ENCODE data around the gene MAP3K15. TPM values are rescaled to one million over a fixed set of nuclear protein-coding genes. Genes with fewer than 3 reads are reported as not detected.
"Not testable (repeated sequence)": the region's sequence is repeated elsewhere in the genome, so short reads cannot be mapped to it uniquely, and the experiment has no call there.

The MAP3K15 gene
- total RNA-seq, 1 donor from 2014 or later, result 0.12 TPM

DNA sequence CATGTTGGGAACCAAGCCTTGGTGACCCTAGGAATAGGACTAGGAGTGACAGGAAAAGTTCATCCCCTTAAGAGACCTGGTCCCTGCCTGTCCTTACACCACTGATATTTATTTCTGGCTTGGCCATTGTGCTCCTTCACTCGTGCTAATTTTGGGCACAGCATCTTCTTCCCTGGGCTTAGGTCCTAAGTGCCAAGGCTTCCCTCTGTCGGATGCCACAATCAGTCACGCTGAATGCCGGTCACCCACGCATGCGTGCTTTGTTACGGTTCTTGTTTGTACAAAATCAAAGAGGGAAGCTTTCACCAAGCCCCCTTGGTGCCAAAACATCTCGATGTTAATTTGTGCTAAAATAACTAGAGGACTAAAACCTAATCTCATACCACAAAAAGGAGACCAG lies 17.4 kb upstream of the MAP3K15 start:
- no peak for DNase-seq (ENCODE audit: low spot score)

GRCh38 chrX:19517965-19518364 lies 2.7 kb upstream of the MAP3K15 start:
- DNase-seq (ENCODE audit: low spot score), result no peak

GRCh38 chrX:19515615-19516105 lies 352 bp upstream of the MAP3K15 start:
- no peak for DNase-seq (ENCODE audit: low spot score)

GRCh38 chrX:19513383-19513782 lies 1.9 kb downstream of the MAP3K15 start:
- DNase-seq (ENCODE audit: low spot score), result no peak

DNA sequence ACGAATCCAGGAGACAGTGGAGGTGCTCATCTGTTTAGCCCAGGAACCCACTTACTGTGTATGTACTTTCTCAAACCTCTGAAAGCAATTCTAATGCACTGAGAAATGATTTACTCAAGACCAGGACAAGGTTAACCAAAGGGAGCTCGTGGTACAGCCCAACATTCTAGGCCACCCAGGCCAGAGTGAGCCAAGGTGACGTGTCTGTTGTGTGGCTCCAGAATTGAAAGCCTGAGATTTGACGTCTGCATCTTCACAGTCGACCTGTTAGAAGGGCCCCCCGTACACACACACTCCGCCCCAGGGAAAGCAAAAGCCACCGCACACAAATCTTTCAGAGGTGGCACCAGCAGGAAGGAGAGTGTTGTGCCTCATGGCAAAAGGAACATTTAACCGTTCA lies 2.3 kb downstream of the MAP3K15 start:
- DNase-seq (ENCODE audit: low spot score), result no peak

- no peak for DNase-seq (ENCODE audit: low spot score)
Observed at GRCh38 chrX:19512359-19512758, 2.9 kb downstream of the MAP3K15 start.

DNA sequence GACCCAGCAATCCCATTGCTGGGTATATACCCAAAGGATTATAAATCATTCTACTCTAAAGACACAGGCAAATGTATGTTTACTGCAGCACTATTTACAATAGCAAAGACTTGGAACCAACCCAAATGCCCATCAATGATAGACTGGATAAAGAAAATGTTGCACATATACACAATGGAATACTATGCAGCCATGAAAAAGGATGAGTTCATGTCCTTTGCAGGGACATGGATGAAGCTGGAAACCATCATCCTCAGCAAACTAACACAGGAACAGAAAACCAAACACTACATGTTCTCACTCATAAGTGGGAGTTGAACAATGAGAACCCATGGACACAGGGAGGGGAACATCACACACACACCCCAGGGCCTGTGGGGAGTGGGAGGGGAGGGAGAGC lies 3.5 kb downstream of the MAP3K15 start:
- not testable (repeated sequence) for DNase-seq (ENCODE audit: low spot score)

- no peak for DNase-seq (ENCODE audit: low spot score)
Observed at GRCh38 chrX:19496711-19497110, 18.6 kb downstream of the MAP3K15 start.

DNA sequence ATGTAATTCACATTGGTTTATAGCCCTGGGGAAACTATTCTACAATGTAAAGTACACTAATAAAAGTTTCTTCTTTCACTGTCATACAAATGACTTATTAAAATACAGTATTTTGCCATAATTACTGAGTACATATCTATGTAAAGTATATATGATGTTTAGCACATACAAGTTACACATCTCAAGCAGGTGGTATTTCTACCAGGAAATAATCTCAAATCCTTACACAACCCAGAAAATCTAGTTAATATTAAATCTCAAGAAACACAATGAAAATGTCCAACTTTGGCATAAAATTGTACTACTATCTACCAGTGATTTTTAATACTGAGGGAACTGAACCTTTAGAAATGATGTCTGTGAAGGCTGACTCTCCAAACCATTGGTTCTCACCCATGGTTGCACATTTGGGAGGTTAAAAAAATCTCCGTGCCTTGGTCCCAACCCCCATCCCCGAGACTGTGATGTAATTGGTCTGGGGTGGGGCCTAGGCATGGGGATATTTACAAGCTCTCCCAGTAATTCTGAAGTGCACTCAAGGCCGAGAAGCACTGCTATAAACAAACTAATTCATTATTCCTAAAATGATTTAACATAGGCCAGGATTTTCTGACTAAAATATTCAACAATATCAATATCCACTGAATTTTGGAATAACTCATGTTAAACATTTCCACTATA lies 27.6 kb downstream of the MAP3K15 start:
- no peak for DNase-seq (ENCODE audit: low spot score)

- no peak for DNase-seq (ENCODE audit: low spot score)
Observed at GRCh38 chrX:19479458-19479857, 35.9 kb downstream of the MAP3K15 start.

GRCh38 chrX:19468383-19468782 lies 46.9 kb downstream of the MAP3K15 start:
- not testable (repeated sequence) for DNase-seq (ENCODE audit: low spot score)

DNA sequence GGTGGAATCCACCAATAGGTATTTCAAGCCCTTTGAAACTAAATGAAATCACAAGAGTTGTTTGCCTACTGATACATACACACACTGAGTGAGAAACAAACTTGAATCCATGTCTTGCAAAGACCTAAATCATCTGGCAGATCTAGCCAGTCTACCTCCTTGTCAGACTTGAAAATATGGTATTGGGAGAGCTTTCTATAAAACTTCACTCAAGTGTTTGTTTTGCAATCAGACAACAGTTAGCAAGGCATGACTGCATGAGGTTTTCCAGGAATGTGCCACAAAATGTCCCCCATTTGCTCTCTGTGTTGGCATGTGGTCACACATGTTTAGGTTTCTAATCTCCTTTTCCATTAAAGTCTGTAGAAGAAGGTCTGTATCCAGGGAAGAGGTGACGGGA lies 52.4 kb downstream of the MAP3K15 start:
- no peak for DNase-seq (ENCODE audit: low spot score)

GRCh38 chrX:19462231-19462630 lies 53.1 kb downstream of the MAP3K15 start:
- DNase-seq (ENCODE audit: low spot score), result no peak

DNA sequence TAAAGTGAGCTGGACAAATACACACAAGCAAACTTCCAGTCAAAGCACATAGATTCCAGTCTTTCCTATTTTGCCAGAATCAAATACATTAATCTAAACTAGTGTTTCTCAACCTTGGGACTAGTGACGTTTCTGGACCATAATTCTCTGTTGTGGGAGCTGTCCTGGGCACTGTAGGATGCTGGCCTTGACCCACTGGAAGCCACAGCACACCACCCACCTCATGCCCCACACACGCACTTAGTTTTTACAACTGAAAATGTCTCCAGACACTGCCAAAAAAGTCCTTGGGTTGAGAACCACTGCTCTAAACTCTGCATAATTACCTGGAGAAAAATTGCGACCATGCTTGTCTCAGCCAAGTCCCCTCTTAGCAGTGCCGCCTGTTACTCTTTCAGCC lies 57.6 kb downstream of the MAP3K15 start:
- DNase-seq (ENCODE audit: low spot score), result no peak

DNA sequence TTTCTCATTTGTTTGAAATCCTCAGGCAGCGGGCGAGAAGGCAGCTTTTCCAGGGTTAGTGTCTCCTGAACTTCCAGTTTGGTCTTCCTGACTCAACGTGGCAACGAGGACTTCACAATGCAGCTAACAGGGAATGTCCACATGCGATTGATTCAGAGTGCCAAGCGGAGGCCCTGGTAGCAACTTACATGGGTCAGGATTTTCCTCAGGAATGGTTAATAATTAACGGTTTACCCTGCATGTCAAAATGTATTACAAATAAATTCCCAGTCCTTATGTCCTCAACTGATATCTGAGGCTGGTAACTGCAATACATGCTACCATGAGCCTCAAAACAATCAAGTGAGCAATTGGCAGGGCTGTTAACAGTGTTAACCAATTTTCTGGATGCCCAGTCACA lies 67.2 kb downstream of the MAP3K15 start:
- DNase-seq (ENCODE audit: low spot score), result no peak

- no peak for DNase-seq (ENCODE audit: low spot score)
Observed at GRCh38 chrX:19446397-19446796, 68.9 kb downstream of the MAP3K15 start.

GRCh38 chrX:19445772-19446171 lies 69.5 kb downstream of the MAP3K15 start:
- not testable (repeated sequence) for DNase-seq (ENCODE audit: low spot score)

DNA sequence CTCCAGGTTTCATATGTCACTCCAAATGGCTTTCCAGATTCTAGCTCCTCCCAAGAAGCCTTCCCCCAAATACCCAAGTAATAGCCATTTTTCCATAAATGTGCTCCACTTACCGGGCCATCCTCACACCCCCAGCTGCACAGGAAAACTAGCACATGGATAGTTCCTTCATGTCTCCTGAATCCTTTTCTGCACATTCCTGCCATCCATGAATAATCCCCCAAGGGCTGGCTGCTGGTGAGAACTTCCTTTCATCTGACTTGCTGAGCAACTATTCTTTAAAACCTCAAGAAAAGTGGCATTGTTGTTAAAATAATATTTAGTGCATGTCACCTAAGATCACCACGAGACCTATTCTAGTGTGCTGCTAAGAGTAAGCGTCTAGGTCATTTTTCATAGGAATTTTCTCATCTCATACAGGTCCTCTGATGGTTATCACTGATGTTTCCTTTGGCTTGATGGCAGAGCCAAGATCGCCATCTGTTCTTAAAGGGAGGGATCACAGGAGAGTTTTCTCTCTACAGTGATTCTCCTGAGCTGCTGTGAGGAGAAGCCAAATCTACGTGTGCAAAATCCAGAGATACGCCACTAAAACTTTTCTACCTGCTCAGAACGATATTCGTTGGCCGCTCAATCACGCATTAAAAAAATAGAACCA lies 71.3 kb downstream of the MAP3K15 start:
- no peak for DNase-seq (ENCODE audit: low spot score)

DNA sequence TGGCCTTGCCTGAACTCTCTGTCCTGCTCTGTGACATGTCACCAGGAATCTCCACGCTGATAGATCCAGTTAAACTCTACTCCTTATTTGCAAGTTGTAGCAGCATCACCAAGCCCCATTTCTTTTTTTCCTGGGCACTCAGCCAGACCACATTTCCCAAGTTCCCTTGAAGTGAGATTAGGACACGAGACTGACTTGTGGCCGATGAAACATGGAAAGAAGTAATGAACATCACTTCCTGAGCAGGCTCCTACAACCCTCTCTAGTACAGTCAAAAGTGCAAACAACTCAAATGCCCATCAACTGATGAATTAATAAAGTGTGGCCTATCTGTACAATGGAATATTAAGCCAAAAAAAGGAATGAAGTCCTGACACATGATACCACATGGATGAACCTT lies 74.6 kb downstream of the MAP3K15 start:
- DNase-seq (ENCODE audit: low spot score), result no peak

DNA sequence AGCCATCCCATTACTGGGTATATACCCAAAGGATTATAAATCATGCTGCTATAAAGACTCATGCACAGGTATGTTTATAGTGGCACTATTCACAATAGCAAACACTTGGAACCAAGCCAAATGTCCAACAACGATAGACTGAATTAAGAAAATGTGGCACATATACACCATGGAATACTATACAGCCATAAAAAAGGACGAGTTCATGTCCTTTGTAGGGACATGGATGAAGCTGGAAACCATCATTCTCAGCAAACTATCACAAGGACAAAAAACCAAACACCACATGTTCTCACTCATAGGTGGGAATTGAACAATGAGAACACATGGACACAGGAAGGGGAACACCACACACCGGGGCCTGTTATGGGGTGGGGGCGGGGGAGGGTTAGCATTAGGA lies 92.6 kb downstream of the MAP3K15 start:
- not testable (repeated sequence) for DNase-seq (ENCODE audit: low spot score)

DNA sequence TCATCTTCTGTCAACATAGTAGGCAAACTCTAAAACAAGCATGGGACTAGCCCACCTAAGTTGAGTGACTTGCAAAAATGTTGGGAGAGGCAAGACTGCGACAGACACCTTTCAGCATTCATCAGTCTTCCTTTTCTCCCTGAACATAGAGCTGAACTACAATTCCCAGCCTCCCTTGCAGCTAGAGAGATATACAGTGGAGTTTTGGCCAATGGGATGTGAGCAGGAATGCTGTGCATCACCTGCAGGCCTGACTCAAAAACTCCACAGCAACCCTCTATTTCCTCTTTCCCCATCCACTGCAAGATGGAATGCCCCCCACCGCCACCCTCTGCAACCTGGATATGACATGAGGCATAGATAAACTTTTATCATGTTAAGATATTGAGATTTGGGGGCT lies 105.0 kb downstream of the MAP3K15 start:
- no peak for DNase-seq (ENCODE audit: low spot score)

DNA sequence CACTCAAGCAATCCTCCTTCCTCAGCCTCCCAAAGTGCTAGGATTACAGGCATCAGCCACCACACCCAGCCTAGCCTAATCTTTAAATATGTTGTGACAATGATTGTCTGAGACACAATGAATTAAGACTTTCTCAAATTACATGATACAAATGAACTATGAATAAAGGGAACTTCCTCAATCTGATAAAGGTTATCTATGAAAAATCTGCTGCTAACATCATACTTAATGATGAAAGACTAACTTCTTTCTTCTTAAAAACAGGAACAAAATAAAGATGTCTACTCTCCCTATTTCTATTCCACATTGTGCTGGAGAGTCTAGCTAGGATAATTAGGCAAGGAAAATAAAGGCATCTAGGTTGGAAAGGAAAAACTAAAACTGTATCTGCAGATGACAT lies 111.6 kb downstream of the MAP3K15 start:
- DNase-seq (ENCODE audit: low spot score), result no peak

- no peak for DNase-seq (ENCODE audit: low spot score)
Observed at GRCh38 chrX:19392703-19393102, 122.6 kb downstream of the MAP3K15 start.

- no peak for DNase-seq (ENCODE audit: low spot score)
Observed at GRCh38 chrX:19392078-19392477, 123.2 kb downstream of the MAP3K15 start.

All from mucosa of gallbladder (tissue), 1 donor.